Measurements from ENCODE around the gene TCEA2. TPM values are rescaled to one million over a fixed set of nuclear protein-coding genes. Genes with fewer than 3 reads are reported as not detected.
"Not testable (repeated sequence)": the region's sequence is repeated elsewhere in the genome, so short reads cannot be mapped to it uniquely, and the experiment has no call there.

The TCEA2 gene
- total and polyA plus RNA-seq, 11 donors, result 19.2 to 52.1 (median 42.6) TPM

DNA sequence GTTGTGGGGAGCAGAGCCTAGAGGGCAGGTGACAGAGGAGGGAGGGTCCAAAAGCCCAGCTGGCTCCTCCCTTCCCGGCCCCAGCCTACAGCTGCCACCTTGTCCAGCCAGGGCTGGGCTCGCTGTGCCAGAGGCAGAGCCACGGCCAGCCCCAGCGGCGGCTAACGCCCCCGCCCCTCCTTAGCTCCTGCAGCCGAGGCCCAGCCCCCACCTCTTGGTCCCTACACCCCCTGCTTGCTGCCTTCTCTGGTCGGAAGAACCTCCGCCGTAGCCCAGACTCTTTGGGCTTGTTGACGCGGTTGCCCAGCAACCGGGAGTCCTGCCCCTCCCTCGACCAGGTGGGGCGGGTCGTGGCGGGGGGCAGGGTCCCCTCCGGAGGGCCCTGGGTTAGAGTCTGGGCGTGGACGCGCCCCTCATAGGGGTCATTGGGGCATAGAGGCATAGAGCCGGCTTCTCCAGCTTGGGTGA, 21.7 kb downstream of the TCEA2 start:
- Histone ChIP-seq H3K4me1 (peaks cover 0 to 35% (median 14%) of the 10 kb centered on the region in 12 donors), H3K36me3 (no peaks in the 10 kb centered on the region), H3K27ac (no peak overlapping the region), H3K4me3 (no peak overlapping the region), H3K9me3 (no peaks in the 10 kb centered on the region), H3K27me3 (peaks cover 3 to 24% (median 18%) of the 10 kb centered on the region in 9 donors)
- DNase-seq (no peak), ATAC-seq (no peak)
- intact Hi-C loops (cut with DNase I), result loop anchor here in 3 of 10 donors (5.0 kb wide), 2 partner anchors 38 to 173 kb away; partner anchors contain the start of gene PCMTD2 (in 1 of the 3)
- TF ChIP-seq POLR2A (IDR thresholded peaks at IDR 0.05), result no peak
- WGBS, 4 donors, result 9 to 12% (median 12%) methylated on average over 18 to 23 of the region's 23 CpGs; no CpG with 5 or more reads in 1 of the 4 donors

DNA sequence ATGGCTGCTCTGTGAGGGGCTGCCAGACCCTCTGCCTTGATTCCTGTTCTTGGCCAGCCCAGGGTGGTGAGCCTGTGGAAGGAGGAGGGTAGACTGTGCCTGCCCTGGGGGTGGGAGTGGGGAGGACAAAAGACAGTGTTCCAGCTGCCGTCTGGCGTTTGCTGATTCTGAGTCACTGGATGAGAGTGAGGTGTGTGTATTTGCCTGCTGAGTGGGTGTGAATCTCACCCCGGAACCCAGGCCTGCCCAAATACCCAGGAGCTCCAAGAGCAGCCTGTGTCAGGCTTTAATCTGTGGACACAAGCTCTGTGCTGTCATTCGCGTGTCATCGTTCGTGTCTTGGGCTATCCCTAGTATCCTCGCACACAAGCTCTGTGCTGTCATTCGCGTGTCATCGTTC, 23.8 kb downstream of the TCEA2 start:
- ATAC-seq (no peak), DNase-seq (no peak)
- peaks cover 0 to 26% (median 12%) of the 10 kb centered on the region in 12 donors for H3K4me1 ChIP-seq
- 90 to 95% (median 94%) methylated on average over 9 to 11 of the region's 11 CpGs for WGBS, 4 donors
- peaks cover 3 to 24% (median 18%) of the 10 kb centered on the region in 9 donors for H3K27me3 ChIP-seq
- H3K9me3 ChIP-seq, result no peaks in the 10 kb centered on the region
- TF ChIP-seq POLR2A (IDR thresholded peaks at IDR 0.05), result no peak
- TF ChIP-seq, protein P1, sequence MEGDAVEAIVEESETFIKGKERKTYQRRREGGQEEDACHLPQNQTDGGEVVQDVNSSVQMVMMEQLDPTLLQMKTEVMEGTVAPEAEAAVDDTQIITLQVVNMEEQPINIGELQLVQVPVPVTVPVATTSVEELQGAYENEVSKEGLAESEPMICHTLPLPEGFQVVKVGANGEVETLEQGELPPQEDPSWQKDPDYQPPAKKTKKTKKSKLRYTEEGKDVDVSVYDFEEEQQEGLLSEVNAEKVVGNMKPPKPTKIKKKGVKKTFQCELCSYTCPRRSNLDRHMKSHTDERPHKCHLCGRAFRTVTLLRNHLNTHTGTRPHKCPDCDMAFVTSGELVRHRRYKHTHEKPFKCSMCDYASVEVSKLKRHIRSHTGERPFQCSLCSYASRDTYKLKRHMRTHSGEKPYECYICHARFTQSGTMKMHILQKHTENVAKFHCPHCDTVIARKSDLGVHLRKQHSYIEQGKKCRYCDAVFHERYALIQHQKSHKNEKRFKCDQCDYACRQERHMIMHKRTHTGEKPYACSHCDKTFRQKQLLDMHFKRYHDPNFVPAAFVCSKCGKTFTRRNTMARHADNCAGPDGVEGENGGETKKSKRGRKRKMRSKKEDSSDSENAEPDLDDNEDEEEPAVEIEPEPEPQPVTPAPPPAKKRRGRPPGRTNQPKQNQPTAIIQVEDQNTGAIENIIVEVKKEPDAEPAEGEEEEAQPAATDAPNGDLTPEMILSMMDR (IDR thresholded peaks at IDR 0.05), result no peak
- intact Hi-C loops (cut with DNase I), result loop anchor here in 1 of 10 donors (5.0 kb wide), 1 partner anchor 36 kb away; no protein-coding TSS in a partner anchor
- H3K27ac ChIP-seq, result no peak overlapping the region
- no peaks in the 10 kb centered on the region for H3K36me3 ChIP-seq
- no peak overlapping the region for H3K4me3 ChIP-seq

DNA sequence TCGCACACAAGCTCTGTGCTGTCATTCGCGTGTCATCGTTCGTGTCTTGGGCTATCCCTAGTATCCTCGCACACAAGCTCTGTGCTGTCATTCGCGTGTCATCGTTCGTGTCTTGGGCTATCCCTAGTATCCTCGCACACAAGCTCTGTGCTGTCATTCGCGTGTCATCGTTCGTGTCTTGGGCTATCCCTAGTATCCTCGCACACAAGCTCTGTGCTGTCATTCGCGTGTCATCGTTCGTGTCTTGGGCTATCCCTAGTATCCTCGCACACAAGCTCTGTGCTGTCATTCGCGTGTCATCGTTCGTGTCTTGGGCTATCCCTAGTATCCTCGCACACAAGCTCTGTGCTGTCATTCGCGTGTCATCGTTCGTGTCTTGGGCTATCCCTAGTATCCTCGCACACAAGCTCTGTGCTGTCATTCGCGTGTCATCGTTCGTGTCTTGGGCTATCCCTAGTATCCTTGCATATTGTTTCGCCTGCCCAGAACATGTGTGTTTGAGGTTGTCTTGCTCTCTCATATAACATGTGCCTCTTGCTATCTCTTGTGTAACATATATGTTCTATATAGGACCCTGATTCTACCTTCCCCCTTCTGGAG, 24.3 kb downstream of the TCEA2 start:
- intact Hi-C loops (cut with DNase I), result loop anchor here in 1 of 10 donors (5.0 kb wide), 1 partner anchor 35 kb away; no protein-coding TSS in a partner anchor
- Histone ChIP-seq H3K4me1 (peaks cover 0 to 22% (median 12%) of the 10 kb centered on the region in 12 donors), H3K27me3 (peaks cover 3 to 24% (median 18%) of the 10 kb centered on the region in 9 donors)
- DNase-seq, H3K36me3 ChIP-seq, H3K4me3 ChIP-seq, H3K27ac ChIP-seq, H3K9me3 ChIP-seq, ATAC-seq: not testable (repeated sequence)
- WGBS, 4 donors, result 92 to 99% (median 96%) methylated on average over 6 to 10 of the region's 36 CpGs

DNA sequence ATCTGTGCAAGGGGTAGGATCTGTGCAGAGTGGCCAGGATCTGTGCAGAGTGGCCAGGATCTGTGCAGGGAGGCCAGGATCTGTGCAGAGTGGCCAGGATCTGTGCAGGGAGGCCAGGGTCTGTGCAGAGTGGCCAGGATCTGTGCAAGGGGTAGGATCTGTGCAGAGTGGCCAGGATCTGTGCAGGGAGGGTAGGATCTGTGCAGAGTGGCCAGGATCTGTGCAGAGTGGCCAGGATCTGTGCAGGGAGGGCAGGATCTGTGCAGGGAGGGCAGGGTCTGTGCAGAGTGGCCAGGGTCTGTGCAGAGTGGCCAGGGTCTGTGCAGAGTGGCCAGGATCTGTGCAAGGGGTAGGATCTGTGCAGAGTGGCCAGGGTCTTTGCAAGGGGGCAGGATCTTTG, 25.6 kb downstream of the TCEA2 start:
- intact Hi-C loops (cut with DNase I), result loop anchor here in 1 of 10 donors (5.0 kb wide), 1 partner anchor 34 kb away; no protein-coding TSS in a partner anchor
- Histone ChIP-seq H3K27me3 (peaks cover 3 to 24% (median 18%) of the 10 kb centered on the region in 9 donors), H3K4me1 (peaks cover 0 to 13% (median 6%) of the 10 kb centered on the region in 12 donors)
- DNase-seq, H3K4me3 ChIP-seq, H3K36me3 ChIP-seq, H3K27ac ChIP-seq, ATAC-seq, H3K9me3 ChIP-seq: not testable (repeated sequence)

DNA sequence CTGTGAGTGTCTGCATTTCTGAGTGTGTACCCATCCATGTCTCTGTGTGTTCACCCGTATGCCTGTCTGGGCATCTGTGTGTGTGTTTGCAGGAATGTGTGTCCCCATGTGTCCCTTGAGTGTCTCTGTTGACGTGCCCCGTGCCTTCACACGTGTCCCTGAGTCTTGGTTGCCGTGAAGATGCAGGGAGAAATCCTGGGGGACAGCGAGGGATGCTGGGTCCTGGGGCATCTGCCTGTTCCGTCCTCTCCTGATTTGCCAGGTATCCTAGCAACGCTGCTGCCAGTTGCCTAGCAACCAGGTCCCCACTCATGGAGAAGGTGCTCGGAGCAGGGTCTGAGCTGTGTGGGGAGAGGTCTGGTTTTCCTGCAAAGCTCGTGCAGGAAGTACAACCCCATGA, 27.2 kb downstream of the TCEA2 start:
- H3K4me3 ChIP-seq, result no peak overlapping the region
- intact Hi-C loops (cut with DNase I), result no loop called here
- ATAC-seq, result no peak
- H3K27me3 ChIP-seq, result peaks cover 0 to 9% (median 5%) of the 10 kb centered on the region in 9 donors
- TF ChIP-seq POLR2A (IDR thresholded peaks at IDR 0.05), result no peak
- TF ChIP-seq, protein P1 (IDR thresholded peaks at IDR 0.05), result no peak
- H3K27ac ChIP-seq, result no peak overlapping the region
- no peaks in the 10 kb centered on the region for H3K9me3 ChIP-seq
- H3K36me3 ChIP-seq, result no peaks in the 10 kb centered on the region
- WGBS, 4 donors, result 49 to 61% (median 57%) methylated on average over 7 to 10 of the region's 10 CpGs
- DNase-seq, result no peak
- H3K4me1 ChIP-seq, result no peaks in the 10 kb centered on the region
